GM12801 (cell line): ENCODE results near the gene INPP4B.

Experiments used
- TF ChIP-seq, protein P1 (sequence below): IDR thresholded peaks from one replicate; pipeline ENCODE4 v1.5.1; 2011; ENCODE audit warnings: control low read depth; ENCODE audit not compliant: insufficient read length; ENCODE audit errors: extremely low read depth

Gene INPP4B

DNA sequence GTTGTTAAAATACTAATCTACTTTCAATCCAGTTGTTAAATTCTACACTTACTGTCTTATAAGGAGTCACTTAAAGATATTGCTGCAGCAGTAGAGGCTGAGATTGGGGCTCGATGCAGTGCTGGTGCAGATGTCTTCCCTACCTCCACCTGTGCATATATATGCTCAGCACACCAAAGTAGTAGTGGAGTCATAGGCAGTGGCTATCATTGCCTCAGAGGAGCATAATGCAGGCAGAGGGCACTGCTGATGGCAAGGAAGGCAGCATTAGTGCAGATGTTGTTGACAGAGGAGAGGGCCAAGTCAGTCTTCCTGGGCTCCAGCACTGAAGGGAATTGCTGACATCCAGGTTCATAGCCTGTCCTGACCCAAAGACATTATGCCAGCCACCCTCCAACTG is 35.1 kb downstream of the INPP4B start:
- TF ChIP-seq, protein P1, sequence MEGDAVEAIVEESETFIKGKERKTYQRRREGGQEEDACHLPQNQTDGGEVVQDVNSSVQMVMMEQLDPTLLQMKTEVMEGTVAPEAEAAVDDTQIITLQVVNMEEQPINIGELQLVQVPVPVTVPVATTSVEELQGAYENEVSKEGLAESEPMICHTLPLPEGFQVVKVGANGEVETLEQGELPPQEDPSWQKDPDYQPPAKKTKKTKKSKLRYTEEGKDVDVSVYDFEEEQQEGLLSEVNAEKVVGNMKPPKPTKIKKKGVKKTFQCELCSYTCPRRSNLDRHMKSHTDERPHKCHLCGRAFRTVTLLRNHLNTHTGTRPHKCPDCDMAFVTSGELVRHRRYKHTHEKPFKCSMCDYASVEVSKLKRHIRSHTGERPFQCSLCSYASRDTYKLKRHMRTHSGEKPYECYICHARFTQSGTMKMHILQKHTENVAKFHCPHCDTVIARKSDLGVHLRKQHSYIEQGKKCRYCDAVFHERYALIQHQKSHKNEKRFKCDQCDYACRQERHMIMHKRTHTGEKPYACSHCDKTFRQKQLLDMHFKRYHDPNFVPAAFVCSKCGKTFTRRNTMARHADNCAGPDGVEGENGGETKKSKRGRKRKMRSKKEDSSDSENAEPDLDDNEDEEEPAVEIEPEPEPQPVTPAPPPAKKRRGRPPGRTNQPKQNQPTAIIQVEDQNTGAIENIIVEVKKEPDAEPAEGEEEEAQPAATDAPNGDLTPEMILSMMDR: no peak

DNA sequence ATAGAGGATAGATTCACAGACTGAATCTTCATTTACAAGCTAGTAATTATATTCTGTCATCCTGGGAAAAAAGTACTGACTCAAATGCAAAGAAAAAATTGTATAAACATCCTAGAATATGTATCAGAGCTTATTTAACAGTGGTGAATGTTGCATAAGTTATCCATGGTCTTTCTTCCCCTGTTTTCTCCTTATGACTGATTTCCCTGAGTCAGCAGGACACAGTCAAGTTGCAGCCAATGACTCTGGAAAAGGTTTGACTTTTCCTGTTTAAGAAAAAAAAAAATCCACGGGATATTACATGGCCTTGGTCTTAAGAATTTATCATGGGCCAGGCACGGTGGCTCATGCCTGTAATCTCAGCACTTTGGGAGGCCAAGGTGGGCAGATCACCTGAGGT is 36.5 kb downstream of the INPP4B start:
- TF ChIP-seq, protein P1: no peak

- TF ChIP-seq, protein P1: no peak
These were observed 44.1 kb downstream of the INPP4B start for GRCh38 chr4:142801966-142802365.

DNA sequence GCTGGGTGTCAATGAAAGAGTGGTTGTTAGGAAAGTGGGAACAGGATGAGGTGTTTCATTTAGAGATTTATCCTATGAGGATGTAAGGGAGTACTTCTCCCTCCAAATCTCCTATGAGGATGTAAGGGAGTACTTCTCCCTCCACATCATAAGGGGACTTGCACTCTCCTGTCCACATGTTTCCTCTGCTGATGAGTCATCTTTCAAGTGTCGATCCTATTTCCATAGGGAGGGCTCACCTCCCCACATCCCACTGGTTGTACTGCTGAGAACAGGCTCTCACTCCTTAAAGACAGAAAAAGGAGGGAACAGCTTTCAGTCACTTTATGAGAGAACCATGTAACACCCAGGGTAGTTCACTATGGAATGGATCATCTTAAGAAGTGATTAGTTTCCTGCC is 65.0 kb downstream of the INPP4B start:
- TF ChIP-seq, protein P1: no peak

DNA sequence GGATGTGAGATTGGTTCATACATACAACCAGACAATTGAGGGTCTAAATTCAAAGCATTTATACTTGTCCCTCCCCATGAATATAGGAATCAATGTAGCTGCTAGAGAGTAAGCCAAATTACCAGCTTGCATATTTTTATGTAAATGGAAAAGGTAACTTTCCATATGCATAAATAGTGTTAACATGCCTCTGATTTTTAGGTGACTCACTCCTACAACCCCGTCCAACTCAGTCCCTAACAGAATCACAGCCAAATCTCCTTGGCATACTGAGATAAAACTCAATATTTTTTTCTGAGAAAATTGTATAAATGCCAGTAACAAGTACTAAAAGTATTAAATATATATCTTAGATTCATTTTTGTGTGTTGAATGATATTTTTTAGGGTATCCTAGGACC is 67.2 kb downstream of the INPP4B start:
- TF ChIP-seq, protein P1: no peak

- TF ChIP-seq, protein P1: no peak
These were observed 67.7 kb downstream of the INPP4B start for GRCh38 chr4:142778430-142778829.

DNA sequence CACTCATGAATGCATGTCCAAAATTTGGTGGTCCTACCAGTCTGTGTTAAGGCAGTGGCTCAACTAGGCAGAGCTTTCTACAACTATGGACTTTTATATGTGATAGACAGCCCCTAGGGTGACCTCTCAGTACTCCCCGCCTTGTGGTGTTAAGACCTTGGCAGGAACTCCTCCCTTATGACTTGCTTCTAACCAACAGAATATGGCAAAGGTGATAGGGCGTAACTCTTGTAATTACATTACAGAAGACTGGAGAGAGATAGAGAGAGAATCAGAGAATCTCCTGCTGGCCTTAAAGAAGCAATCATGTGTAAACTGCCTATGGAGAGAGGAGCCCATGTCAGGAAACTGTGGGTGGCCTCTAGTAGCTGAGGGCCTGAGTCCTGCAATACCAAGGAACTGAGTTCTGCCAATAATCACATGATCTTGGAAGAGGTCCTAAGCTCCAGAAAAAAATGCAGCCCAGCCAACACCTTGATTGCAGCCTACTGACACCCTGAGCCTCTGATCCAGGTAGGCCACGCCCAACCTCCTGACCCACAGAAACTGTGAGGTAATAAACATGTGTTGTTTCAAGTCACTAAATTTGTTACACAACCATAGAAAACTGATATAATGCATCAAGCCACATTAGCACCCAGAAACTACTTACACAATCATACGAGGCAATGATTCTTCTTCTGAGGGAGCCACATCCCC is 68.9 kb downstream of the INPP4B start:
- TF ChIP-seq, protein P1: no peak

- TF ChIP-seq, protein P1: no peak
These were observed 70.1 kb downstream of the INPP4B start for GRCh38 chr4:142776026-142776425.
